H4 (cell line): ENCODE measurements around the gene FILIP1. TPM values are rescaled to one million over a fixed set of nuclear protein-coding genes. Genes with fewer than 3 reads are reported as not detected.

Experiments used
- DNase-seq: peaks from one replicate; pipeline ENCODE4 v3.0.0-alpha.2; 2015; ENCODE audit warnings: low spot score
- total RNA-seq: library from RNA; depleted of rRNA; stranded (reverse); fragments of >200 nt; shearing (Covaris generic); gene quantifications from 2 replicates; pipeline ENCODE4 v1.2.3, GENCODE V29; 2014; rRNA removed

FILIP1 gene
- total RNA-seq, 1 experiment from 2014 or later = 0.31 TPM

DNA sequence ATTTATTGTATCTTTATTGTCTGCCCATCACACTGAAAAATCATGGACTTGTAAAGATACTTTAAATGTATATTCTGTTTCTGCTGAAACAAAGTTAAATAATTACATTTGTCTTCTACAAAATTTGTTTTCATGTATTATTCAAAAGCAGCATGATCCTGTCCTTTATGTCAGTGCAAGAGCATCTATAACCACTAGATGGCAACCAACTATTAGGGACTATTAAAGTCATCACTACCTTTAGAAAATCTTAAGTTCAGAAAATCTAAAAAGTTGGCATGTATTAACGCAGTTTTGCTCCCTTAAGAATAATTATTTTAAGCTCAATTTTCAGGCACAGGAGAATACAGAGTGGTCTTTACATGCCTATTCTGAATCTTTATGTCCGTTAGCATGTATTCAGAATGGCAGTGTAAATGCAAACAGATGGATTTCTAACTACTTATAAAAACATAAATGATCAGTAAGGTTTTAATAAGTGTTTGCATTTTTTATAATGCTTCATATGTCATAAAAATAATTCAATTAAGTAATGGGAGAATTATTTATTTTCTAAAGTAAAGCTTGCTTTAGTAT is 226.8 kb downstream of the FILIP1 start:
- DNase-seq = peak; percentile 59

DNA sequence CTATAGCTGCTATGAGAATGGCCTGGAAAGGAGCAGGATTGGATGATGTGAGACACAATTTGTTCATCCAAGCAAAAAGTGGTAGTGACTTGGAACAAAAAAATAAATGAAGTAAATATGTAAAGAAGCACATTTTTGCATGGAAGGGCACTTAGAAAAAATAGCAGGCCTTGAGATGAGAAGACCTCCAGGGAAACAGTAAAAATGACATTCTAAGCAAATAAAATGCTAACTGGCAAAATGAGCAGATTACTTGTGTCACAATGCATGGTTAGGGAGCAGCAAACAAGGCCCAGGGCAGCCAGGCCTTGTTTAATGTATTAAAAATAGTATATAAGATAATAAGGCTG is 230.2 kb downstream of the FILIP1 start:
- DNase-seq = no peak

DNA sequence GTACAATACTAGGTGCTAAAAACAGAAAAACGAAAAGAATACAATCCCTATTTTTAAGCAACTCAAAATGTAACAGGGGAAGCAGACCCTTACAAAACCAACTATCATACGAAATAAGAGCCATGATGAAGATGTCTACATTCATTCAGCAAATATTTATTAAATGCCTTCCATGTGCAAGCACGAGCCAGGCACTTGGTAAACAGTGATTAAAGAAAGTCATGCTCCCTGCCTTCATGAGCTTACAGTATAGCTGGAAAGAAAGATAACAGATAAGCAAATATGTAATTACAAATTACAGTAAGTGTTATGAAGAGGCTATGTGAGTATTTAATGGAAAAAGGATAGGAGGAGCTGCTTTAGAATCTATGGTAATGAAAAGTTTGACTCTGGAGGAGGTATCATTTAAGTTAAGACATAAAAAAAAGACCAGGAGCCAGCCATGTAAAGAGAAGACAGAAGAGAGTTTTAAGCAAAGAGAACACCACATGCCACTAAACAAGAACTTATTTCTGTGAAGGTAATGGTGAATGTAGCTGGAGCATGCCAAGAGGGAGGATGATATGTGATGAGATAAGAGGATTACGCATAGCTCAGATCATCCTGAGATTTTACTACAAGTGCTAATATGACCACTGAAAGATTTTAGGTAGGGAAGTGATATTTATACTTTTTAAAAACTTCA is 230.7 kb downstream of the FILIP1 start:
- DNase-seq = no peak

DNA sequence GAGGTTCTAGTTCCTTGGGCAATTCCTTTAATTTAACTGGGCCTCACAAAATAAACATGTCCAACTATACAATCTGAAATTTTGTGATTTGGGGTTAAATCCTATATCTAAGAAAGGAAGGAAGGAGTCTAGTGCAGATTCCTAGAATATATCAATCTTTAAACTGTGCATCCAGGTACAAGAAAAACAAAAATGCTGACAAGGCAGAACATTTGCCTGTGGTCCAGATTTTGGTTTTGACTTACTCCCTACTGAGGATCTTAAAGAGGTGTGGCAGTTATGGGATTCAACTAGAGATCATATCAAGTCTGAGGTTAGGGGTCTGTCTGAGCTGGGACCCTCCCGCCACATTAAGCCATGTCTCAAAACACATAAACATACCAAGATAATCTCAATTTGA is 232.3 kb downstream of the FILIP1 start:
- DNase-seq = no peak

- DNase-seq = no peak
Observed at GRCh38 chr6:75257343-75258087, 236.1 kb downstream of the FILIP1 start.

GRCh38 chr6:75250552-75250951 is 243.0 kb downstream of the FILIP1 start:
- DNase-seq = no peak

- DNase-seq = no peak
Observed at GRCh38 chr6:75249837-75250236, 243.8 kb downstream of the FILIP1 start.

DNA sequence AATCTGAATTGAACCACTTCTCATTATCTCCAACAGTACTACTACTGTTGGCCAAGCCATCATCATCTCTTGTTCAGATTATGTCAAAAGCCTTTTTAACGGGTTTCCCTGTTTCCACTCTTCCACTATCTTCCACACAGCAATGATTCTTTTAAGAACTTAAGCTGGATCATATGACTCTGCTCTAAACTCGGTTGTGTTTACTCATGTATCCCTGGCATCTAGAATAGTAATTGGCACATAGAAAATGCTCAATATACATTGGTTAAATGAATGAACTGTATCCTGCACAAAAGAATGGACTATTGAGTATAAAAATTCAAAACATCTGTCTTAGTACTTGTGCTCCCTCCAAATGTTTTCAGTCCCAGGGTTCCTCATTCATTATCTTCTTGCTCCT is 247.2 kb downstream of the FILIP1 start:
- no peak for DNase-seq

DNA sequence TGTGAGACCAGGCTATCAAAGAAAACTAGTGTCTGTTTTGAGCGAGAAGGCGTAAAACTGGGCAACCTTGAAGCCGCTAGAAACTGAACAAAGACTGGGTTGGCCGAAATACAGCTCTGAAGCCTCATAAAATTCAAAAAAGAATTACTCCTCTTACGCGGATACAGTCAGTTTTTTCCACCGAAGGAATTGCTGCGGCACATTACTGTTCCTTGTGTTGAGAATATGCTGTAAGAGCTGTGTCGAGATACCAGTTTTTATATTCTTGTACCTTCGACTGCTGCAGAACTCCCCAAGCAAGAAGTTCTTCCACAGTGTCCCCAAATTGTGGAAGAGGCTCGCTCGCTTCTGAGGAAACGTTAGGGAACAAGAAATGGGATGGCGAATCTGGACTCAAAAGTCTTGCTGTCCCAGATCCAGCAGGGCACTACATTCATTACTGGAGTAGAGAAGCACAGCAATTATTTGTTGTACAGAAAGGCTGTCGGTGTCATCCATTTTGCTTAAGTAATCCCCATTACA is 249.5 kb downstream of the FILIP1 start:
- DNase-seq = no peak

GRCh38 chr6:75243333-75244062 is 250.1 kb downstream of the FILIP1 start, which contains the start of gene COX7A2:
Gene COX7A2 (minus strand): TSS chr6:75243801. CDS start chr6:75243734, 67 bp downstream.
- peak; percentile 98 for DNase-seq

Other genes with a start within 250 kb of the FILIP1 start
- gene COX7A2, start 250.0 kb downstream of the FILIP1 start, total RNA-seq = 526 and 652 TPM in 2 replicates
- 132 and 152 TPM in 2 replicates for gene TMEM30A, start 209.0 kb downstream of the FILIP1 start, total RNA-seq
- 42.7 and 63.4 TPM in 2 replicates for gene SENP6, start 108.1 kb upstream of the FILIP1 start, total RNA-seq